HCEC 1CT (cell line): ENCODE measurements around the gene SPNS3.

Experiments
- DNase-seq: peaks from one replicate; pipeline ENCODE4 v3.0.0-alpha.2; 2017

The SPNS3 gene

DNA sequence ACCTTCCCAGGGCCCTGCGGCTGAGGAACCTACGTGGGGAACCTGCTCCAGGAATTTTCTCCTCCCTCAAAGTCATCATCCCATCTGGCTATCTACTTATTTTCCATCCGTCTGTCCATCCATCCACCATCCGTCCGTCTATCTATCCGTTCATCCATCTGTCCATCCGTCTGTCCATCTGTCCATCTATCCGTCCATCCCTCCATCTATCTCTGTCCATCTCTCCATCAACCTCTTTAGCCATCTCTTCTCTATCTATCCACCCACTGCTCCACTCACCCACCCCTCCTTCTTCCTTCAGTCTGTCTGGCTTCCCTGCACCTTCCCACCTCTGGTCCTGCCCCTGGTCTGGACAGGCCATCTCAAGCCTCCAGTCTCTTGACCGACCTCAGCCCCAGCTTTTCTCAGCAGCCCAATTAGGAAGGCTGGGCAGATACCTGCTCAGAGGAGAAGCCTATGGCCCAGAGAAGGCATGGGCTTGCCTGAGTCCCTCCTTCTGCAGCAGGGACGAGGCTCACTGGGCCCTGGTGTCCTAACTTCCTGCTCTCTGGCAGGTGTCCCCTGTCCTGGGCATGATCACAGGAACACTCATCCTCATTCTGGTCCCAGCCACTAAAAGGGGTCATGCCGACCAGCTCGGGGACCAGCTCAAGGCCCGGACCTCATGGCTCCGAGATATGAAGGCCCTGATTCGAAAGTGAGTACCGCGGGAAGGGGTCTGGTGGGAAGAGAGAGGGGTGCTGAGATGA, 98.4 kb downstream of the SPNS3 start:
- DNase-seq = no peak

DNA sequence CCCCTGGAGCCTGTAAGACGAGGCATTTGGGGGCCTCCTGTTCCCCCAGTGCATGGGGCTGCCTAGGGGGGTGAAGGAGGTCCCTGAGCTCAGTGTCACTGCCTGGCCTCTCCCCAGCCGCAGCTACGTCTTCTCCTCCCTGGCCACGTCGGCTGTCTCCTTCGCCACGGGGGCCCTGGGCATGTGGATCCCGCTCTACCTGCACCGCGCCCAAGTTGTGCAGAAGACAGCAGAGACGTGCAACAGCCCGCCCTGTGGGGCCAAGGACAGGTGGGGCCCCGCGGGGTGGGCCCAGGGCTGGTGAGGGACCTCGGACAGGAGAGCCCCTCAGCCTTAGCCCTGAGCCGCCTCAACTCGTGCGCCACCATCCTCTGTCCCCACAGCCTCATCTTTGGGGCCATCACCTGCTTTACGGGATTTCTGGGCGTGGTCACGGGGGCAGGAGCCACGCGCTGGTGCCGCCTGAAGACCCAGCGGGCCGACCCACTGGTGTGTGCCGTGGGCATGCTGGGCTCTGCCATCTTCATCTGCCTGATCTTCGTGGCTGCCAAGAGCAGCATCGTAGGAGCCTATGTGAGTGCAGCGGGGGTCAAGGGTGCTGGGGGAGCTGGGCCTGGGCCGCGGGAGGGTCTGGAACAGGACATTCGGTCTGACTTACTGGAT, 99.3 kb downstream of the SPNS3 start:
- no peak for DNase-seq

DNA sequence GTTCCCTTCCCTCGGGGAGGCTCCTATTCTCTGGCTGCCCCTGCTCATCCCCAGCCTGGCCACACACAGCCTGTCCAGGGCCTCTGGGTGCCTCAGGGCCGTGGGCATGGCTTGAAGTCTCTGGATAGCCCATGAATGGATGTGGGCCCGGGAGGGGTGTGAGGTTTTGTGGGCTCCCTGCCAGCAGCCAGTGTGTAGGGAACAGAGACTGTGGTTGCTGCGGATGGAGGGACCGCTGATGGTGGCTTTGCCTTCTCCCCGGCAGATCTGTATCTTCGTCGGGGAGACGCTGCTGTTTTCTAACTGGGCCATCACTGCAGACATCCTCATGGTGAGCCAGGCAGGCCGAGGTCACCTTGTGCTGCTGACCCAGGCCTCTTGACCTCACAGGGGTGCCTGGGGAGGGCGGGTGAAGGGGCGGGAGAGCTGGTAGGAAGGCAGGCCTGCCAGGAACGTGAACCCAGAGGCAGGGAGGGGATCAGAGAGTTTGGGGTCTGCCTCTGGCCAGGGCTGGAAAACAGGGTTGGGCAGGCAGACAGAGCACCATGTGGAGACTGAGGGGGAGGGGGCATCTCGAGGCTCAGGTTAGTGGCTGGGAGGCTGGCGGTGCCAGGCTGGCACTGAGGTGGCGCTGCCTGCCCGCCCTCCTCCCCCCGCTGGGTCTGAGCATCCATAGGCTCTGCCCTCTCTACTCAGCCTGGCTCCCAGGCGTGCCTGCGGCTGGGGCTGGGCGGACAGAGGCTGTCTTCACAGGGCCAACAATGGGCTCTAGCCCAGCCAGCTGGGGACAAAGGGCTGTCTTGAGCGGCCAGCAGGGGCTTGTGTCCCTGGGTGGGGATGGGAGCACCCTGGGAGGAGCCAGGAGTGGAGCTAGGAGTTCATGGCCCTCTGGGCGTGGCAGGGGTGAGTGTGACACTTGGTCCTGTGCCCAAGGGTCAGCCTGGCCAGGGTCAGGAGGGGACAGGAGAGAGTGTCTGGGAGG, 100.1 kb downstream of the SPNS3 start:
- no peak for DNase-seq

DNA sequence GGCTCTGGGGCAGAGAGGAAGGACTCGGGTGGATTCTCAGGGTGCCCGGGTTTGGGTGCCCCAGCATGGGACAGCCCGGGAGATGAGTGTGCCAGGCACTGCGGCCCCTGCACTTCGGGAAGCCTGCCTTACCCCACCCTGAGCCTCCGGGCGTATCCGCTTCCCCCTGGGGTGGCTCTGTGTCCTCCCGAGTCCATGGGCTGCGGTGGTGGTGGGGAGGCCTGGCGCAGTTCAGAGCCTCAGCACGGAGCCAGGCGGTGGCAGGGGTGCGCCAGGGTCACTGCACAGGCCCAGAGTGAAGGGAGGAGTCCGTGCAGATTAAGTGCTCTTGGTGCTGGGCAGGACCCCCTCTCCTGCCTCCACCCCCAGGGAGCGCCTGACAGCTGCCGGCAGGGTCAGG, 100.8 kb downstream of the SPNS3 start:
- no peak for DNase-seq

DNA sequence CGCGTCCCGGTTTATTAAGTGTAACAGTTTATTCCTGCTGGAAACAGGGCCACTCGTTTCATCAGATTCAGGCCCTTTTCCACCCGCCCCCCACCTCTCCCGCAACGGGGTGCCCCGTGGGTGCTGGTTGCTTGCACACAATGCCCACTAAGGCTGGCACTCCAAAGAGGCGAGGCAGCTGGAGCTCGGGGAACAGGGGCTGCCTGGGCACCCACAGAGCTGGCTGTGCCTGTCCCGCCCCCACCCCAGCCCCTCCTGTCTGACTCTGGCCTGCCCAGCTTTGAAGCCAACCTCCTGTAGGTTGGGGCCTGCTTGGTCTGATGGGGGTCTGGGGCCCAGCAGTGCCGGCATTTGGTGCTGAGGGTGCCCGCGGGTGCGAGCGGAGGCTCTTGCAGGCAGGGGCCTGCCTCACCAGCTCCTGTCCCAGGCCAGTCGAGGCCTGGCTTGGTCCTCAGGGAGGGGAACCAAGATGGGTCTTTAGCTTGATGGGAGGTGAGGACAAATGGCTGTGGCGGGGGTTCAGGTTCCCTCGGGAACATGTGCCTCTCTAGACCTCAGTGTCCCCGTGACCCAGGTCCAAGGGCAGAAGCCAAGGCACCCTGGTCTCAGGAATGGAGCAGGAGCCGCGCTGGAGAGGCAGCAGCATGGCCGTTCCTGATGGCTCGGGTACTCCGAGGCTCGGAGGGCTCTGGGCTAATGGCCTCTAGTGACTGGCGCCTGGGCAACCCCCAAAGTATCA, 101.4 kb downstream of the SPNS3 start:
- DNase-seq = no peak

DNA sequence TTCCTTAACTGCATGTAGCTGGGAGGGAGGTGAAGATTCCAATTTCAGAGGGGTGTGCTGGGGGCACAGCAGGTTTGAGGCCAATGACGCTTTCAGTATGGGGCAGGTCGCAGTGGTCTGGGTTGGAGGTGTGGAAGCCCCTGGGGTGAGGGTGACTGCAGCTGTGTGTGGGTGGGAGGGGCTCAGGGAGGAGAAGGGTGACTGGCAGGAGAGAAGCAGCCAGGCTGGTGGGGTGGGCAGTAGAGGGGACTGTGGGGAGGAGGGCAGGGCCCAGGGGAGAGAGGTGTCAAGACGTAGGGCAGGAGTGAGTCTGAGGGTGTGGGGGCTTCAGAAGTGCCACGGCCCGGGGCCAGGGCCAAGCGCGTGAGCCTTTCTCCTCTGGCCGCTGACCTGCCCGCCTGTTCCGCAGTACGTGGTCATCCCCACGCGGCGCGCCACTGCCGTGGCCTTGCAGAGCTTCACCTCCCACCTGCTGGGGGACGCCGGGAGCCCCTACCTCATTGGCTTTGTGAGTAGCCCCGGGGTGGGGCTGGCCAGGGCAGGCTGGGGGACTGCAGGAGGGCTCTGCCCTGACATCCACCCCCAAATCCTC, 102.0 kb downstream of the SPNS3 start:
- DNase-seq = no peak

DNA sequence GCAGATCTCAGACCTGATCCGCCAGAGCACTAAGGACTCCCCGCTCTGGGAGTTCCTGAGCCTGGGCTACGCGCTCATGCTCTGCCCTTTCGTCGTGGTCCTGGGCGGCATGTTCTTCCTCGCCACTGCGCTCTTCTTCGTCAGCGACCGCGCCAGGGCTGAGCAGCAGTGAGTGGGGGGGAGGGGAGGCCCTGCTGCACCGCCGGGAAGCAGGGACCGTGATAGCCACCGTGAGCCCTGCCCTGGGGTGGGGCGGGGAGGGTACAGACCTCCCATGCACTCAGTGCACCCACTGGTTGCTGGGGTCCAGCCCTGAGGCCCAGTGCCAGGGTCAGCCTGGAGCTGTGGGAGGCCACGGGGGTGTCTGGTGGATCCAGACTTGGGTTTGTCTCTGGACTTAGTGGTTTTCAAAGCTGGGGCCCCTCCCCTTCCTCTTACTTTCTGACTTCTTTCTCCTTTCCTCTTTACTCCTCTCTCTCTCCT, 102.6 kb downstream of the SPNS3 start:
- DNase-seq = no peak

DNA sequence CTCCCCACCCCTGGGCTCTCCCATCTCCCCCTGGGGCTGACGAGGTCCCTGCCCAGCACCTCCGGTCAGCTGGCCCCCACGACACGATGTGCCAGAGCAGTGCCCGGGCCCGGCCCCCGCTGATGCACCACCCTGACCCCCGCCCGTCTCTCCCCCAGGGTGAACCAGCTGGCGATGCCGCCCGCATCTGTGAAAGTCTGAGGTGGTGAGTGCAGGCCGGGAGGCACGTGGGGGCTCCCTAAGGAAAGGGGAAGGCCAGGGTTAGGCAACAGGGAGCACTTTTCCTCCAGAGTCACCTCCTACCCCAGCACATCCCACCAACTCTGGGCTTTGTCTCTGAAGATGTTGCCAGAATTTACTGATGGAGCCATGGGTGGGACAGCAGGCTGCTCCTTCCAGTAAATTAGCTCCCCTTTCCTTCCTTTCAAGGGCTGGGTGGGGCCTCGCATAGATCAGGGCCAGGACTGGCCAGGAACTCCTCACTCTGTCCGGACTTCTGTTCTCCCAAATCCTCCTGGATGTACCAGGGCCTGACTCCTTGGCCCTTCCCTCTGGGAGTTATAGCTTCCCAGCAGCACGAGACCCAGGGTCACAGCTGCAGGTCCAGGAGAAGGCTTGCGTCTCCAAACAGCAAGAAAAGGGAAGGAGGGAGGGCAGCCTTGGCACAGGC, 103.1 kb downstream of the SPNS3 start:
- DNase-seq = no peak
